Tibial nerve (tissue), 4 donors: ENCODE results near the gene CDH8. TPM values are rescaled to one million over a fixed set of nuclear protein-coding genes. Genes with fewer than 3 reads are reported as not detected.

ENCODE experiments used
- DNase-seq, 2 donors: peaks; one replicate each; pipeline ENCODE4 v3.0.0-alpha.2; 2019; ENCODE audit warnings: low spot score in 2 of 2
- H3K27ac ChIP-seq, 4 donors: fragments of 200-600 bp; sonication (generic) in 3 of 4; one replicate each; pipeline ENCODE4 v1.5.1; 2017 to 2019; ENCODE audit warnings: mild to moderate bottlenecking in 1 of 4
- H3K27me3 ChIP-seq, 2 donors: fragments of 200-600 bp; sonication (generic) in 1 of 2; one replicate each; pipeline versions ENCODE4 v1.5.1 to v1.6.0; 2017 to 2019
- H3K36me3 ChIP-seq, 3 donors: fragments of 200-600 bp; sonication (generic); one replicate each; pipeline ENCODE4 v1.5.1; 2018 to 2019
- H3K4me1 ChIP-seq, 4 donors: fragments of 200-600 bp; sonication (generic) in 3 of 4; one replicate each; pipeline ENCODE4 v1.5.1; 2017 to 2019
- H3K4me3 ChIP-seq, 4 donors: fragments of 200-600 bp; sonication (generic) in 3 of 4; one replicate each; pipeline ENCODE4 v1.5.1; 2017 to 2019; ENCODE audit warnings: mild to moderate bottlenecking in 1 of 4, moderate library complexity in 1 of 4
- H3K9me3 ChIP-seq, 4 donors: fragments of 200-600 bp; sonication (generic) in 3 of 4; one replicate each; pipeline ENCODE4 v1.5.1; 2017 to 2019
- CTCF ChIP-seq, 5 experiments: fragments of 200-600 bp in 3 of 5; fragments of 450-650 bp in 2 of 5; sonication (generic) in 3 of 5; IDR thresholded peaks; one replicate each; pipeline ENCODE4 v1.5.1; 2016 to 2019; ENCODE audit warnings: antibody characterized with exemption in 5 of 5, mild to moderate bottlenecking in 3 of 5, moderate library complexity in 2 of 5
- EP300 ChIP-seq, 2 donors: sonication (generic); formaldehyde crosslinking; IDR thresholded peaks; one replicate each; pipeline ENCODE4 v1.6.1; 2017; ENCODE audit warnings: antibody characterized with exemption in 2 of 2, mild to moderate bottlenecking in 1 of 2
- POLR2A ChIP-seq, 2 donors: fragments of 450-650 bp; IDR thresholded peaks; one replicate each; pipeline ENCODE4 v1.6.1; 2017; ENCODE audit warnings: antibody characterized with exemption in 2 of 2, mild to moderate bottlenecking in 2 of 2, moderate library complexity in 2 of 2
- WGBS, 2 donors: methylation state at CpG; one replicate each; pipeline ENCODE4 v1.1.5; 2018; 5-methylcytosine and 5-hydroxymethylcytosine counted together
- total RNA-seq, 4 donors: library from RNA; depleted of rRNA; stranded (reverse); fragments of >200 nt; gene quantifications; one replicate each; pipeline ENCODE4 v1.1.0, GENCODE V29; 2016

CDH8 gene
- total RNA-seq, 4 donors from 2014 or later = 0.22 TPM; not detected in 3

GRCh38 chr16:61915569-61915968, 120.7 kb downstream of the CDH8 start:
- Histone ChIP-seq H3K36me3 (no peaks in the 10 kb centered on the region), H3K9me3 (no peaks in the 10 kb centered on the region), H3K4me1 (no peaks in the 10 kb centered on the region), H3K27ac (no peak overlapping the region), H3K4me3 (no peak overlapping the region), H3K27me3 (no peaks in the 10 kb centered on the region)
- TF ChIP-seq POLR2A (IDR thresholded peaks at IDR 0.05) (no peak), CTCF (IDR thresholded peaks at IDR 0.05) (no peak), EP300 (IDR thresholded peaks at IDR 0.05) (no peak)
- 84 to 90% methylated on average over 3 of the region's 3 CpGs for WGBS, 2 donors
- no peak for DNase-seq

DNA sequence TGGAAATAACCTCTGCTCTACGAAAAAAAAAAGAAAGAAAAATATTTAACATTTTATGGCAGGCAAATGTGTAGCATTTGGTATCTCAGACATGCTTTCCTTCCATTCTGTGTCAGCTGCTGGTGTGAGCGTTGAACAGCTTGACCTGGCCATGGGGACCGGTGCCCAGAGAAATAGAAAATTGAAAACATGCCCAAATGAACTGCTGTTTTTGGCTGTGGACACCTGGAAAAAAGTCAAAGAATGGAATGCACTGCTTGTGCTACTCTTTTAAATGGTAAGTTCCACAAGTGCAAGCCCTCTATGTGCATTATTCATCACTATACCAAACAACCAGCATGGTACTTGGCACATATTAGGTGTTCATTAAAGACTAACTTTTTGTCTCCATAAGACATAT, 127.2 kb downstream of the CDH8 start:
- 45 to 52% methylated on average over 3 of the region's 3 CpGs for WGBS, 2 donors

GRCh38 chr16:61908426-61908825, 127.8 kb downstream of the CDH8 start:
- TF ChIP-seq CTCF (IDR thresholded peaks at IDR 0.05) (no peak), EP300 (IDR thresholded peaks at IDR 0.05) (no peak), POLR2A (IDR thresholded peaks at IDR 0.05) (no peak)
- no peaks in the 10 kb centered on the region for H3K27me3 ChIP-seq
- no peaks in the 10 kb centered on the region for H3K9me3 ChIP-seq
- no peak overlapping the region for H3K27ac ChIP-seq
- no peak for DNase-seq
- no peaks in the 10 kb centered on the region for H3K36me3 ChIP-seq
- H3K4me1 ChIP-seq = peaks cover 0 to 6% (median 0%) of the 10 kb centered on the region in 4 donors
- 40 to 60% methylated on average over 1 of the region's 1 CpG for WGBS, 2 donors
- no peak overlapping the region for H3K4me3 ChIP-seq

More for the DNA sequence above, 127.2 kb downstream of the CDH8 start:
- TF ChIP-seq EP300 (IDR thresholded peaks at IDR 0.05) (no peak), CTCF (IDR thresholded peaks at IDR 0.05) (no peak), POLR2A (IDR thresholded peaks at IDR 0.05) (no peak)
- Histone ChIP-seq H3K4me1 (peaks cover 0 to 6% (median 0%) of the 10 kb centered on the region in 4 donors), H3K9me3 (no peaks in the 10 kb centered on the region), H3K36me3 (no peaks in the 10 kb centered on the region), H3K27me3 (no peaks in the 10 kb centered on the region), H3K27ac (no peak overlapping the region), H3K4me3 (no peak overlapping the region)
- DNase-seq = peak in 1 of 2 donors; percentile 19

DNA sequence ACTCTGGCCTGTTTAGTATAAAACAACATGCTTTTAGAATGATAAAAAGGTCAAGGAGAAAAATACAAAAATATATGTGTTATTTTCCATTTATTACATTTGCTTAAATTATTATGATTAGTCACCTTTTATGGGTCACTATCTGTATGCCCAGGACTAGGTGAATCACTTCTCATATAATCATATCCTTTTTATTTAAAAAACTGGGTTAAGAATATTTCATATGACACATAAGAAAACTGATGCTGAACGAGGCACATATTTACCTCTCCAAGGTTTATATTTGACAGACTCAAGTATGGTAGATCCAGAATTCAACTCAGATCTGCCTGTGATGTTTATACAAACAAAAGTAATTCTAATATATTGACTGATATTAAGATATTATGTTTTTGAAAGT, 134.5 kb downstream of the CDH8 start:
- no peak for DNase-seq
- WGBS, 2 donors = 87 to 89% methylated on average over 1 of the region's 1 CpG
- TF ChIP-seq POLR2A (IDR thresholded peaks at IDR 0.05) = no peak
- TF ChIP-seq CTCF (IDR thresholded peaks at IDR 0.05) = no peak
- TF ChIP-seq EP300 (IDR thresholded peaks at IDR 0.05) = no peak
- no peak overlapping the region for H3K4me3 ChIP-seq
- H3K9me3 ChIP-seq = no peaks in the 10 kb centered on the region
- H3K4me1 ChIP-seq = no peaks in the 10 kb centered on the region
- H3K27me3 ChIP-seq = no peaks in the 10 kb centered on the region
- no peaks in the 10 kb centered on the region for H3K36me3 ChIP-seq
- no peak overlapping the region for H3K27ac ChIP-seq

- Histone ChIP-seq H3K4me3 (no peak overlapping the region), H3K4me1 (no peaks in the 10 kb centered on the region), H3K9me3 (no peaks in the 10 kb centered on the region), H3K27ac (no peak overlapping the region), H3K27me3 (no peaks in the 10 kb centered on the region), H3K36me3 (no peaks in the 10 kb centered on the region)
- TF ChIP-seq EP300 (IDR thresholded peaks at IDR 0.05) (no peak), CTCF (IDR thresholded peaks at IDR 0.05) (no peak), POLR2A (IDR thresholded peaks at IDR 0.05) (no peak)
- no peak for DNase-seq
- 75 to 79% methylated on average over 1 of the region's 1 CpG for WGBS, 2 donors
Observed at GRCh38 chr16:61900482-61900881, 135.8 kb downstream of the CDH8 start.
